GM23248 (cell line): ENCODE results near the gene RUNX1. TPM values are rescaled to one million over a fixed set of nuclear protein-coding genes. Genes with fewer than 3 reads are reported as not detected.
"Not testable (repeated sequence)": the region's sequence is repeated elsewhere in the genome, so short reads cannot be mapped to it uniquely, and the experiment has no call there.

ENCODE experiments used
- DNase-seq: peaks from one replicate; pipeline ENCODE4 v3.0.0-alpha.2; 2015
- H2AFZ ChIP-seq: fragments of 200-600 bp; sonication (generic); 2 replicates; pipeline ENCODE4 v1.6.1; 2016; ENCODE audit warnings: antibody characterized with exemption
- H3F3A ChIP-seq: fragments of 200-600 bp; sonication (generic); 2 replicates; pipeline ENCODE4 v1.6.1; 2016; ENCODE audit warnings: mild to moderate bottlenecking, antibody characterized with exemption, mixed run types; ENCODE audit not compliant: insufficient read depth
- H3K27ac ChIP-seq: fragments of 200-600 bp; sonication (generic); 2 replicates; pipeline ENCODE4 v1.5.1; 2016; ENCODE audit warnings: mild to moderate bottlenecking
- H3K27me3 ChIP-seq: fragments of 200-600 bp; sonication (generic); replicated peaks from 2 replicates; pipeline ENCODE4 v1.6.1; 2016; ENCODE audit warnings: mild to moderate bottlenecking; ENCODE audit not compliant: insufficient read depth
- H3K36me3 ChIP-seq: fragments of 200-600 bp; sonication (generic); 2 replicates; pipeline ENCODE4 v1.6.1; 2016; ENCODE audit warnings: low read depth, mild to moderate bottlenecking
- H3K4me1 ChIP-seq: fragments of 200-600 bp; sonication (generic); 2 replicates; pipeline ENCODE4 v1.6.1; 2016; ENCODE audit warnings: mild to moderate bottlenecking; ENCODE audit not compliant: insufficient read depth
- H3K4me2 ChIP-seq: fragments of 200-600 bp; sonication (generic); one replicate; pipeline ENCODE4 v1.6.1; 2016; ENCODE audit warnings: mild to moderate bottlenecking; ENCODE audit not compliant: unreplicated experiment
- H3K4me3 ChIP-seq: fragments of 200-600 bp; sonication (generic); 2 replicates; pipeline ENCODE4 v1.5.1; 2016; ENCODE audit warnings: mild to moderate bottlenecking
- H3K79me2 ChIP-seq: fragments of 200-600 bp; sonication (generic); 2 replicates; pipeline ENCODE4 v1.6.1; 2016; ENCODE audit warnings: mild to moderate bottlenecking; ENCODE audit not compliant: insufficient read depth
- H3K9ac ChIP-seq: fragments of 200-600 bp; sonication (generic); 2 replicates; pipeline ENCODE4 v1.6.1; 2016; ENCODE audit warnings: mild to moderate bottlenecking
- H3K9me2 ChIP-seq: fragments of 200-600 bp; sonication (generic); 2 replicates; pipeline ENCODE4 v1.6.1; 2016; ENCODE audit warnings: mixed run types, mild to moderate bottlenecking, moderate library complexity; ENCODE audit not compliant: insufficient read depth
- H3K9me3 ChIP-seq: fragments of 200-600 bp; sonication (generic); one replicate; pipeline ENCODE4 v1.6.1; 2017; ENCODE audit warnings: low read depth
- H4K20me1 ChIP-seq: fragments of 200-600 bp; sonication (generic); 2 replicates; pipeline ENCODE4 v1.6.0; 2016; ENCODE audit not compliant: insufficient read depth
- EZH2 ChIP-seq: fragments of 200-600 bp; sonication (generic); IDR thresholded peaks from 2 replicates; pipeline ENCODE4 v1.6.1; 2018; ENCODE audit warnings: antibody characterized with exemption, mild to moderate bottlenecking; ENCODE audit not compliant: insufficient read depth, poor library complexity, severe bottlenecking
- EZH2phosphoT487 ChIP-seq: fragments of 200-600 bp; sonication (generic); IDR thresholded peaks from 2 replicates; pipeline ENCODE4 v1.6.1; 2018; ENCODE audit warnings: antibody characterized with exemption, moderate library complexity, mild to moderate bottlenecking, low read depth; ENCODE audit not compliant: insufficient read depth
- WGBS, 2 experiments: methylation state at CpG; one replicate each; pipeline ENCODE4 v1.1.6; 2015 to 2017; ENCODE audit warnings: low lambda C conversion rate in 2 of 2, low coverage in 1 of 2; ENCODE audit errors: missing lambda C conversion rate in 2 of 2; 5-methylcytosine and 5-hydroxymethylcytosine counted together
- in situ Hi-C: fragments of 300-500 bp; cut with MboI; formaldehyde crosslinking; loops from 2 replicates; pipeline ENCODE4 v1.15.0; 2020
- polyA plus RNA-seq: library from polyadenylated mRNA; unstranded; fragments of >200 nt; fragmentation: Nextera tagmentation; extraction: Ambion mirVana; gene quantifications from 2 replicates; pipeline ENCODE4 v1.2.1, GENCODE V29; 2016
- total RNA-seq: library from RNA; depleted of rRNA; stranded (reverse); fragments of >200 nt; shearing (Covaris generic); gene quantifications from 2 replicates; pipeline ENCODE4 v1.2.3, GENCODE V29; 2014

The RUNX1 gene
- total and polyA plus RNA-seq, 2 experiments from 2014 or later: 21.3 to 32.6 TPM

GRCh38 chr21:34807881-34808568, 241.1 kb downstream of the RUNX1 start:
- 0 to 2% methylated on average over 15 of the region's 15 CpGs for WGBS, 2 experiments
- Histone ChIP-seq H3F3A (peaks cover 94% of the 10 kb centered on the region), H3K9me2 (no peaks in the 10 kb centered on the region), H3K4me3 (peak overlapping the region; percentile 39), H3K27ac (peak overlapping the region; percentile 100), H3K36me3 (peaks cover 35% of the 10 kb centered on the region), H2AFZ (no peak overlapping the region), H3K79me2 (peaks cover 62% of the 10 kb centered on the region), H3K27me3 (no peaks in the 10 kb centered on the region), H3K4me2 (peak overlapping the region; percentile 70), H4K20me1 (no peaks in the 10 kb centered on the region), H3K9me3 (peaks cover 2% of the 10 kb centered on the region), H3K4me1 (peaks cover 54% of the 10 kb centered on the region), H3K9ac (peak overlapping the region; percentile 93)
- in situ Hi-C loops: no loop called here
- TF ChIP-seq EZH2 (no peak), EZH2phosphoT487 (no peak)
- DNase-seq: peak; percentile 97

GRCh38 chr21:34807146-34807880, 241.8 kb downstream of the RUNX1 start:
- H3K27ac ChIP-seq: peak overlapping the region; percentile 100
- TF ChIP-seq EZH2phosphoT487 (no peak), EZH2 (no peak)
- 56% methylated on average over 7 of the region's 7 CpGs for WGBS, 2 experiments
- H3K9ac ChIP-seq: peak overlapping the region; percentile 93
- peaks cover 2% of the 10 kb centered on the region for H3K9me3 ChIP-seq
- peaks cover 54% of the 10 kb centered on the region for H3K4me1 ChIP-seq
- in situ Hi-C loops: no loop called here
- DNase-seq: peak; percentile 97
- H3K79me2 ChIP-seq: peaks cover 69% of the 10 kb centered on the region
- H4K20me1 ChIP-seq: no peaks in the 10 kb centered on the region
- peaks cover 94% of the 10 kb centered on the region for H3F3A ChIP-seq
- H3K4me3 ChIP-seq: peak overlapping the region; percentile 39
- H3K27me3 ChIP-seq: no peaks in the 10 kb centered on the region
- no peak overlapping the region for H2AFZ ChIP-seq
- no peaks in the 10 kb centered on the region for H3K9me2 ChIP-seq
- peak overlapping the region; percentile 70 for H3K4me2 ChIP-seq
- H3K36me3 ChIP-seq: peaks cover 37% of the 10 kb centered on the region

GRCh38 chr21:34806423-34806822, 242.7 kb downstream of the RUNX1 start:
- Histone ChIP-seq H3F3A (peaks cover 94% of the 10 kb centered on the region), H3K9me3 (peaks cover 2% of the 10 kb centered on the region), H3K36me3 (peaks cover 44% of the 10 kb centered on the region), H4K20me1 (no peaks in the 10 kb centered on the region), H3K9ac (peak overlapping the region; percentile 93; the same call in 1 of the 2 replicates), H2AFZ (no peak overlapping the region), H3K9me2 (no peaks in the 10 kb centered on the region), H3K4me1 (peaks cover 54% of the 10 kb centered on the region), H3K79me2 (peaks cover 71% of the 10 kb centered on the region), H3K27ac (peak overlapping the region; percentile 100), H3K4me2 (no peak overlapping the region), H3K4me3 (no peak overlapping the region), H3K27me3 (no peaks in the 10 kb centered on the region)
- 97% methylated on average over 3 of the region's 3 CpGs for WGBS, 2 experiments
- TF ChIP-seq EZH2phosphoT487: no peak
- DNase-seq: no peak
- in situ Hi-C loops: no loop called here

DNA sequence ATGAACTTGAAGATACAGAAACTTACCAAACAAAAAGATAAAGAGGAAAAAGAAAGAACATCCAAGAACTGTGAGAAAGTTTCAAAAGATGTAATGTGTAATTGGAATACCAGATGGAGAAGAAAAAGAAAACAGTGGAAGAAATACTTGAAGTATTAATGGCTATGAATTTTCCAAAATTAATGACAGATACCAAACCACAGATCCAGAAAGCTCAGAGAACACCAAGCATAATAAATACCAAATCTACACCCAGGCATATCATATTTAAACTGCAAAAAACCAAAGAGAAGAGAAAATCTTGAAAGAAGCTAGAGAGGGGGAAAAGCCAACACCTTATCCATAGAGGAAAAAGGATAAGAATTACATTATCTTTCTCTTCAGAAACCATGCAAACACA, 243.9 kb downstream of the RUNX1 start:
- Histone ChIP-seq H3K4me2 (no peak overlapping the region), H3F3A (peaks cover 94% of the 10 kb centered on the region), H2AFZ (no peak overlapping the region), H3K9ac (no peak overlapping the region), H4K20me1 (no peaks in the 10 kb centered on the region), H3K9me3 (peaks cover 2% of the 10 kb centered on the region), H3K79me2 (peaks cover 67% of the 10 kb centered on the region), H3K27me3 (no peaks in the 10 kb centered on the region), H3K27ac (peak overlapping the region; percentile 100), H3K4me3 (no peak overlapping the region), H3K36me3 (peaks cover 50% of the 10 kb centered on the region), H3K4me1 (peaks cover 59% of the 10 kb centered on the region), H3K9me2 (no peaks in the 10 kb centered on the region)
- in situ Hi-C loops: no loop called here
- DNase-seq: no peak
- TF ChIP-seq EZH2: no peak
- TF ChIP-seq EZH2phosphoT487: no peak

DNA sequence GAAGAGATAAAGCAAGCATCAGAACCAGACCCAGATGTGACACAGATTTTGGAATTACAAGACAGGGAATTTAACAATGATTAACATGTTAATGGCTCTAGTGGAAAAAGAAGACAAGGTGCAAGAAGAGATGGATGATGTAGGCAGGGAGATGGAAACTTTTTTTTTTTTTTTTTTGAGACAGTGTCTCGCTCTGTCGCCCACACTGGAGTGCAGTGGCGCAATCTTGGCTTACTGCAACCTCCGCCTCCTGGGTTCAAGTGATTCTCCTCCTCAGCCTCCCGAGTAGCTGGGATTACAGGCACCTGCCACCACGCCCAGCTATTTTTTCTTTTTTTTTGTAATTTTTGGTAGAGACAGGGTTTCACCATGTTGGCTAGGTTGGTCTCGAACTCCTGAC, 244.5 kb downstream of the RUNX1 start:
- H3K27me3 ChIP-seq, H3K4me3 ChIP-seq, H2AFZ ChIP-seq, H4K20me1 ChIP-seq, H3K9me2 ChIP-seq, H3K4me2 ChIP-seq, H3K9ac ChIP-seq, DNase-seq, H3K9me3 ChIP-seq, in situ Hi-C loops: not testable (repeated sequence)
- peak overlapping the region; percentile 100 for H3K27ac ChIP-seq
- peaks cover 94% of the 10 kb centered on the region for H3F3A ChIP-seq
- H3K79me2 ChIP-seq: peaks cover 73% of the 10 kb centered on the region
- H3K36me3 ChIP-seq: peaks cover 56% of the 10 kb centered on the region
- H3K4me1 ChIP-seq: peaks cover 58% of the 10 kb centered on the region
- 96% methylated on average over 7 of the region's 7 CpGs for WGBS, 2 experiments
